Liver (tissue), 3 donors: ENCODE data around the gene SUB1.

Experiments
- EGR1 ChIP-seq, 2 donors: IDR thresholded peaks; 2 replicates each; pipeline ENCODE4 v1.6.1; 2016 to 2018; ENCODE audit warnings: antibody characterized with exemption in 2 of 2, low read depth in 2 of 2
- GABPA ChIP-seq, 2 donors: IDR thresholded peaks in 1 of 2; conservative IDR thresholded peaks in 1 of 2; 2 replicates each; pipeline ENCODE4 v1.6.1; 2016; ENCODE audit warnings: antibody characterized with exemption in 2 of 2, mild to moderate bottlenecking in 1 of 2, moderate library complexity in 1 of 2
- JUND ChIP-seq, 2 donors: IDR thresholded peaks; 2 replicates each; pipeline ENCODE4 v1.6.1; 2016; ENCODE audit warnings: antibody characterized with exemption in 2 of 2
- RAD21 ChIP-seq, 2 donors: IDR thresholded peaks; 2 replicates each; pipeline ENCODE4 v1.6.1; 2016; ENCODE audit warnings: antibody characterized with exemption in 2 of 2, mild to moderate bottlenecking in 2 of 2
- YY1 ChIP-seq: IDR thresholded peaks from 2 replicates; pipeline ENCODE4 v1.6.1; 2016; ENCODE audit warnings: antibody characterized with exemption, mild to moderate bottlenecking
- TF ChIP-seq, protein P1 (sequence below): fragments of 150-350 bp; IDR thresholded peaks from 2 replicates; pipeline ENCODE4 v1.5.1; 2017; ENCODE audit warnings: improper control_type of control experiment, low read depth, low read length; ENCODE audit not compliant: missing input control
- TF ChIP-seq, protein P2 (sequence below): IDR thresholded peaks from 2 replicates; pipeline ENCODE4 v1.6.1; 2016; ENCODE audit warnings: antibody characterized with exemption, mild to moderate bottlenecking
- TF ChIP-seq, protein P3 (sequence below): IDR thresholded peaks from 2 replicates; pipeline ENCODE4 v1.6.1; 2016; ENCODE audit warnings: antibody characterized with exemption
- donor health status: healthy.
- donor health status: healthy.

DNA sequence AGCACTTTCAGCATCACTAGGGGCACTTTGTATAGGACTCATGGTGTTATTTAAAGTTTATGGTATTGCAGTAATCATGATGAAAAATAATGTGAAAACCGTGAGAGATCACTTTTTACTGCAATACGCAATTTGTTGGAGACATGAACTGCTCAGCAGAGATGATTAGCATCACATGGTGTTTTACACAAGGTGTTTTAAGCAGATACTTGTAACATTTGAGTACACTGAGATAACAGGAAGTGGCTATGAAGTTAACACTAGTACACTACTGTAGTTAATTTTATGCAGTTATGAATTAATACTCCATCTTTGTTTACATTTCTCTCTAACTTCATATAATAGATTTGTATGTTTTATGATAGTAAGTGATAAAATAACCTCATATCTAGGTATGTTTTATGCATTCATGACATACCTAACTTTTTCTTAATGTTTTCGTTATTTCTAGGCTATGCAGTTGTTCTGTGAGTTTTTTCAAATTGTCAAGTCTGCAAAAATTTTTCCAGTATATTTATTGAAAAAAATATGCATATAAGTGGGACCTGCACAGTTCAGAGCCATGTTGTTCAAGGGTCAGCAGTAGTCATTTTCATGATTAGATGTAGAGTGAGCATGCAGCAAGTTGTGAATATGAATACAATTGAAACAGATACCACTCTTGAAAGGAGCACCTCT, 13.0 kb downstream of the SUB1 start:
- TF ChIP-seq, protein P1, sequence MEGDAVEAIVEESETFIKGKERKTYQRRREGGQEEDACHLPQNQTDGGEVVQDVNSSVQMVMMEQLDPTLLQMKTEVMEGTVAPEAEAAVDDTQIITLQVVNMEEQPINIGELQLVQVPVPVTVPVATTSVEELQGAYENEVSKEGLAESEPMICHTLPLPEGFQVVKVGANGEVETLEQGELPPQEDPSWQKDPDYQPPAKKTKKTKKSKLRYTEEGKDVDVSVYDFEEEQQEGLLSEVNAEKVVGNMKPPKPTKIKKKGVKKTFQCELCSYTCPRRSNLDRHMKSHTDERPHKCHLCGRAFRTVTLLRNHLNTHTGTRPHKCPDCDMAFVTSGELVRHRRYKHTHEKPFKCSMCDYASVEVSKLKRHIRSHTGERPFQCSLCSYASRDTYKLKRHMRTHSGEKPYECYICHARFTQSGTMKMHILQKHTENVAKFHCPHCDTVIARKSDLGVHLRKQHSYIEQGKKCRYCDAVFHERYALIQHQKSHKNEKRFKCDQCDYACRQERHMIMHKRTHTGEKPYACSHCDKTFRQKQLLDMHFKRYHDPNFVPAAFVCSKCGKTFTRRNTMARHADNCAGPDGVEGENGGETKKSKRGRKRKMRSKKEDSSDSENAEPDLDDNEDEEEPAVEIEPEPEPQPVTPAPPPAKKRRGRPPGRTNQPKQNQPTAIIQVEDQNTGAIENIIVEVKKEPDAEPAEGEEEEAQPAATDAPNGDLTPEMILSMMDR, result no peak
- no peak for TF ChIP-seq JUND (IDR thresholded peaks at IDR 0.05)
- TF ChIP-seq GABPA (IDR thresholded peaks at IDR 0.05 in 1 of 2, conservative IDR thresholded peaks at IDR 0.05 in 1 of 2), result no peak
- no peak for TF ChIP-seq EGR1 (IDR thresholded peaks at IDR 0.05; ENCODE audit: low read depth in 2 of 2)
- TF ChIP-seq YY1, result no peak
- no peak for TF ChIP-seq RAD21 (IDR thresholded peaks at IDR 0.05)
- TF ChIP-seq, protein P2, sequence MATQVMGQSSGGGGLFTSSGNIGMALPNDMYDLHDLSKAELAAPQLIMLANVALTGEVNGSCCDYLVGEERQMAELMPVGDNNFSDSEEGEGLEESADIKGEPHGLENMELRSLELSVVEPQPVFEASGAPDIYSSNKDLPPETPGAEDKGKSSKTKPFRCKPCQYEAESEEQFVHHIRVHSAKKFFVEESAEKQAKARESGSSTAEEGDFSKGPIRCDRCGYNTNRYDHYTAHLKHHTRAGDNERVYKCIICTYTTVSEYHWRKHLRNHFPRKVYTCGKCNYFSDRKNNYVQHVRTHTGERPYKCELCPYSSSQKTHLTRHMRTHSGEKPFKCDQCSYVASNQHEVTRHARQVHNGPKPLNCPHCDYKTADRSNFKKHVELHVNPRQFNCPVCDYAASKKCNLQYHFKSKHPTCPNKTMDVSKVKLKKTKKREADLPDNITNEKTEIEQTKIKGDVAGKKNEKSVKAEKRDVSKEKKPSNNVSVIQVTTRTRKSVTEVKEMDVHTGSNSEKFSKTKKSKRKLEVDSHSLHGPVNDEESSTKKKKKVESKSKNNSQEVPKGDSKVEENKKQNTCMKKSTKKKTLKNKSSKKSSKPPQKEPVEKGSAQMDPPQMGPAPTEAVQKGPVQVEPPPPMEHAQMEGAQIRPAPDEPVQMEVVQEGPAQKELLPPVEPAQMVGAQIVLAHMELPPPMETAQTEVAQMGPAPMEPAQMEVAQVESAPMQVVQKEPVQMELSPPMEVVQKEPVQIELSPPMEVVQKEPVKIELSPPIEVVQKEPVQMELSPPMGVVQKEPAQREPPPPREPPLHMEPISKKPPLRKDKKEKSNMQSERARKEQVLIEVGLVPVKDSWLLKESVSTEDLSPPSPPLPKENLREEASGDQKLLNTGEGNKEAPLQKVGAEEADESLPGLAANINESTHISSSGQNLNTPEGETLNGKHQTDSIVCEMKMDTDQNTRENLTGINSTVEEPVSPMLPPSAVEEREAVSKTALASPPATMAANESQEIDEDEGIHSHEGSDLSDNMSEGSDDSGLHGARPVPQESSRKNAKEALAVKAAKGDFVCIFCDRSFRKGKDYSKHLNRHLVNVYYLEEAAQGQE, result no peak
- TF ChIP-seq, protein P3, sequence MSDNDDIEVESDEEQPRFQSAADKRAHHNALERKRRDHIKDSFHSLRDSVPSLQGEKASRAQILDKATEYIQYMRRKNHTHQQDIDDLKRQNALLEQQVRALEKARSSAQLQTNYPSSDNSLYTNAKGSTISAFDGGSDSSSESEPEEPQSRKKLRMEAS, result no peak
